ENCODE measurements around the gene CPLX4. TPM values are rescaled to one million over a fixed set of nuclear protein-coding genes. Genes with fewer than 3 reads are reported as not detected.
A peak's percentile ranks its signal among the peaks of the same experiment; 100 is the strongest.

CPLX4 gene
- total RNA-seq, 1 donor, result not detected

GRCh38 chr18:59298871-59299270 lies 19.6 kb downstream of the CPLX4 start:
- no peaks in the 10 kb centered on the region for H3K36me3 ChIP-seq (ENCODE audit: insufficient read depth, low read length)
- no peaks in the 10 kb centered on the region for H3K4me1 ChIP-seq (ENCODE audit: insufficient read depth, low read length)
- H3K9me3 ChIP-seq (ENCODE audit: low read depth, low read length), result no peaks in the 10 kb centered on the region
- no peak overlapping the region for H3K4me2 ChIP-seq (ENCODE audit: insufficient read depth, low read length)
- H3K27ac ChIP-seq (ENCODE audit: low read depth, low read length), result no peak overlapping the region
- H3K27me3 ChIP-seq (ENCODE audit: insufficient read depth, low read length), result peaks cover 56% of the 10 kb centered on the region
- TF ChIP-seq CTCF (IDR thresholded peaks at IDR 0.05; ENCODE audit: extremely low read depth, low read depth, low read length), result no peak
- no peaks in the 10 kb centered on the region for H3K79me2 ChIP-seq (ENCODE audit: insufficient read depth, low read length)
- H2AFZ ChIP-seq (ENCODE audit: low read length), result no peak overlapping the region
- no peak overlapping the region for H3K4me3 ChIP-seq (ENCODE audit: insufficient read depth, low read length)
- no peak for DNase-seq (ENCODE audit: insufficient read length, low spot score, missing footprints)
- H4K20me1 ChIP-seq (ENCODE audit: insufficient read depth, low read length), result no peaks in the 10 kb centered on the region

GRCh38 chr18:59293317-59293716 lies 25.1 kb downstream of the CPLX4 start:
- H3K27ac ChIP-seq (ENCODE audit: low read depth, low read length), result no peak overlapping the region
- no peak for DNase-seq (ENCODE audit: insufficient read length, low spot score, missing footprints)
- TF ChIP-seq CTCF (IDR thresholded peaks at IDR 0.05; ENCODE audit: extremely low read depth, low read depth, low read length), result no peak
- no peak overlapping the region for H3K4me3 ChIP-seq (ENCODE audit: insufficient read depth, low read length)
- H3K9me3 ChIP-seq (ENCODE audit: low read depth, low read length), result no peaks in the 10 kb centered on the region
- H2AFZ ChIP-seq (ENCODE audit: low read length), result no peak overlapping the region
- H3K4me2 ChIP-seq (ENCODE audit: insufficient read depth, low read length), result no peak overlapping the region
- no peaks in the 10 kb centered on the region for H3K4me1 ChIP-seq (ENCODE audit: insufficient read depth, low read length)
- H4K20me1 ChIP-seq (ENCODE audit: insufficient read depth, low read length), result no peaks in the 10 kb centered on the region
- H3K27me3 ChIP-seq (ENCODE audit: insufficient read depth, low read length), result peaks cover 60% of the 10 kb centered on the region
- H3K36me3 ChIP-seq (ENCODE audit: insufficient read depth, low read length), result no peaks in the 10 kb centered on the region
- H3K79me2 ChIP-seq (ENCODE audit: insufficient read depth, low read length), result no peaks in the 10 kb centered on the region

GRCh38 chr18:59286341-59286740 lies 32.1 kb downstream of the CPLX4 start:
- Histone ChIP-seq H2AFZ (ENCODE audit: low read length) (no peak overlapping the region), H3K27me3 (ENCODE audit: insufficient read depth, low read length) (peaks cover 40% of the 10 kb centered on the region), H4K20me1 (ENCODE audit: insufficient read depth, low read length) (no peaks in the 10 kb centered on the region), H3K27ac (ENCODE audit: low read depth, low read length) (no peak overlapping the region), H3K4me1 (ENCODE audit: insufficient read depth, low read length) (no peaks in the 10 kb centered on the region), H3K79me2 (ENCODE audit: insufficient read depth, low read length) (no peaks in the 10 kb centered on the region), H3K4me2 (ENCODE audit: insufficient read depth, low read length) (no peak overlapping the region), H3K9me3 (ENCODE audit: low read depth, low read length) (no peaks in the 10 kb centered on the region), H3K4me3 (ENCODE audit: insufficient read depth, low read length) (no peak overlapping the region), H3K36me3 (ENCODE audit: insufficient read depth, low read length) (no peaks in the 10 kb centered on the region)
- no peak for TF ChIP-seq CTCF (IDR thresholded peaks at IDR 0.05; ENCODE audit: extremely low read depth, low read depth, low read length)
- DNase-seq (ENCODE audit: insufficient read length, low spot score, missing footprints), result peak; percentile 63

- Histone ChIP-seq H4K20me1 (ENCODE audit: insufficient read depth, low read length) (no peaks in the 10 kb centered on the region), H3K27me3 (ENCODE audit: insufficient read depth, low read length) (peaks cover 68% of the 10 kb centered on the region), H2AFZ (ENCODE audit: low read length) (no peak overlapping the region), H3K4me2 (ENCODE audit: insufficient read depth, low read length) (no peak overlapping the region), H3K4me1 (ENCODE audit: insufficient read depth, low read length) (no peaks in the 10 kb centered on the region), H3K36me3 (ENCODE audit: insufficient read depth, low read length) (no peaks in the 10 kb centered on the region), H3K9me3 (ENCODE audit: low read depth, low read length) (no peaks in the 10 kb centered on the region), H3K27ac (ENCODE audit: low read depth, low read length) (no peak overlapping the region), H3K79me2 (ENCODE audit: insufficient read depth, low read length) (no peaks in the 10 kb centered on the region), H3K4me3 (ENCODE audit: insufficient read depth, low read length) (no peak overlapping the region)
- DNase-seq (ENCODE audit: insufficient read length, low spot score, missing footprints), result no peak
- TF ChIP-seq CTCF (IDR thresholded peaks at IDR 0.05; ENCODE audit: extremely low read depth, low read depth, low read length), result no peak
These were observed 36.1 kb downstream of the CPLX4 start for GRCh38 chr18:59282341-59282740.
